ENCODE measurements around the gene TOM1L2. TPM values are rescaled to one million over a fixed set of nuclear protein-coding genes. Genes with fewer than 3 reads are reported as not detected.

Gene TOM1L2
- total RNA-seq, 4 donors from 2014 or later: 17.5 to 44.6 (median 27.1) TPM

DNA sequence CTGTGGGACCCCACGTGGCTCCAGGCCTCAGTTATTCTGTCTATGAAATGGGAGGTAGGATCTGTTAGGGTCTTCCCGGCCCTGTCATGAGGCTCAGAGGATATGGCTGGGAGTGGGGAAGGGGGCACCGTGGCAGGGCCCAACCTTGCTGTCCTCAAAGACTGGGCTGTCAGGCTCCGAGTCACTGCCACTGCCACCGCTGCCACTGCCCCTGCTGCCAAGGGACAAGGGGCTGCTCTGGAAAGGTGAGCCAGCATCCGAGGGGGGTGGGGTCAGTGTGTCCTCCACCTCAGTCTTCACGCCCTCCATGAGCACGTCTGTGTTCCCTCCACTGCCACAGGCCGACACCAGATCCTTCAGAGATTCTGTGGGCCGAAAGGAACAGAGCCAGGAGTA lies 154.7 kb downstream of the TOM1L2 start:
- TF ChIP-seq, protein P1, sequence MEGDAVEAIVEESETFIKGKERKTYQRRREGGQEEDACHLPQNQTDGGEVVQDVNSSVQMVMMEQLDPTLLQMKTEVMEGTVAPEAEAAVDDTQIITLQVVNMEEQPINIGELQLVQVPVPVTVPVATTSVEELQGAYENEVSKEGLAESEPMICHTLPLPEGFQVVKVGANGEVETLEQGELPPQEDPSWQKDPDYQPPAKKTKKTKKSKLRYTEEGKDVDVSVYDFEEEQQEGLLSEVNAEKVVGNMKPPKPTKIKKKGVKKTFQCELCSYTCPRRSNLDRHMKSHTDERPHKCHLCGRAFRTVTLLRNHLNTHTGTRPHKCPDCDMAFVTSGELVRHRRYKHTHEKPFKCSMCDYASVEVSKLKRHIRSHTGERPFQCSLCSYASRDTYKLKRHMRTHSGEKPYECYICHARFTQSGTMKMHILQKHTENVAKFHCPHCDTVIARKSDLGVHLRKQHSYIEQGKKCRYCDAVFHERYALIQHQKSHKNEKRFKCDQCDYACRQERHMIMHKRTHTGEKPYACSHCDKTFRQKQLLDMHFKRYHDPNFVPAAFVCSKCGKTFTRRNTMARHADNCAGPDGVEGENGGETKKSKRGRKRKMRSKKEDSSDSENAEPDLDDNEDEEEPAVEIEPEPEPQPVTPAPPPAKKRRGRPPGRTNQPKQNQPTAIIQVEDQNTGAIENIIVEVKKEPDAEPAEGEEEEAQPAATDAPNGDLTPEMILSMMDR (IDR thresholded peaks at IDR 0.05; ENCODE audit: low read depth): no peak

DNA sequence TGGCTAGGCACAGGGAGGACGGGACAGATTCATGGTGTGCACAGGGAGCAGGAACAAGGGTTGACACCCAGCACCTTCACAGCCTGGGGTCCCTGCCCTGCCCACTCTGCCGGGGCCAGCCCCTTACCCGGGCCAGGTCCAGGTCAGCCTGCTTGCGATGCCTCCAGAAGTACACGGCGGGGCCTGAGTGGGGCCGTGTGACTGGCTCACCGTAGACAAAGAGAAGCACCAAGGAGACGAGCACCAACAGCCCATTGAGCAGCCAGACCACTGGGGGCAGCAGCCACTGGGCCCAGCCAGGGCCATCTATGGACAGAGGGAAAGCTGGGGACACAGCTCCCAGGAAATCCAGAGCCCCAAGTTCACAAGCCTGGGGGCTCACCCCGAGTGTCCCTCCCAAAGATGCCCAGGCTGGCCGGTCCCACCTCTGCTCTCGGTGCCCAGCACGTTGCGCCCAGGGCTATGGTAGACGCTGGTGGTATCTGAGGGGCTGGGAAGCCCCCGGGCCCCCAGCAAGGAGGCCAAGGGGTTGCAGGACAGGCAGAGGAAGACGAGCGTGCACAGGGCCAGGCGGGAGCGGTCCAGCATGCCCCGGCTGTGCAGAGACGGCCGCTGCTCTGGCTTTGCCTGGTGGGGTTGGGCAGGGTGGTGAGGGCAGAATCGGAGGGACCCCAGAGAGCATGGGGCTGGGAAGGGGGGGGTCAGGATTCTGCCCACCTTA lies 155.2 kb downstream of the TOM1L2 start:
- TF ChIP-seq, protein P1 (IDR thresholded peaks at IDR 0.05; ENCODE audit: low read depth): no peak

DNA sequence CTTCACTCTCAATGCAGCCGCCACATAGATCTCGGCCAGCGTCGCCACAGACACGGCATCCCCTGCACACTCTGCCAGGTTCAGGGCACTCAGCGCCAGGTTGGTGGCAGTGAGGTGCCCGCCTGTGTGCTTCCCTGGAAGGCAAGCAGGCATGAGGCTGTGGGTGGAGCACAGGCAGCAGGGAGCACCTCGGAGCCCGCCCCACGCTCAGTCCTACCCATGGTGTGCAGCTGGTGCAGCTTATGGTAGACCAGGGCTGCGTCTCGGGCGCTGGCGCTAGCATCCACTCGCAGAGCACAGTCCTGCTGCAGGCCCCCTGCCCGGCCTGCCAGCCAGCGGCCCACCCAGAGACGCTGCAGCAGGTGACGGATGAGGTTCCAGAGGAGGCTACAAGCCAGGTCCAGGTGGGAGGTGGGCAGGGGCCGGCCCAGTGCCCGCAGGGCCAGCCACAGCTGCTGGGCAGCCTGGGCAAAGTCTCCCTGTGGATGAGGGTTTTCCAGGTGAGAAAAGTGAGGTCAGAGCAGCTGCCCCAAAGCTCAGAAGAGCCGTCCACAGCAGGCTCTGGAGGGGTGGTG lies 155.9 kb downstream of the TOM1L2 start:
- TF ChIP-seq, protein P1 (IDR thresholded peaks at IDR 0.05; ENCODE audit: low read depth): no peak

DNA sequence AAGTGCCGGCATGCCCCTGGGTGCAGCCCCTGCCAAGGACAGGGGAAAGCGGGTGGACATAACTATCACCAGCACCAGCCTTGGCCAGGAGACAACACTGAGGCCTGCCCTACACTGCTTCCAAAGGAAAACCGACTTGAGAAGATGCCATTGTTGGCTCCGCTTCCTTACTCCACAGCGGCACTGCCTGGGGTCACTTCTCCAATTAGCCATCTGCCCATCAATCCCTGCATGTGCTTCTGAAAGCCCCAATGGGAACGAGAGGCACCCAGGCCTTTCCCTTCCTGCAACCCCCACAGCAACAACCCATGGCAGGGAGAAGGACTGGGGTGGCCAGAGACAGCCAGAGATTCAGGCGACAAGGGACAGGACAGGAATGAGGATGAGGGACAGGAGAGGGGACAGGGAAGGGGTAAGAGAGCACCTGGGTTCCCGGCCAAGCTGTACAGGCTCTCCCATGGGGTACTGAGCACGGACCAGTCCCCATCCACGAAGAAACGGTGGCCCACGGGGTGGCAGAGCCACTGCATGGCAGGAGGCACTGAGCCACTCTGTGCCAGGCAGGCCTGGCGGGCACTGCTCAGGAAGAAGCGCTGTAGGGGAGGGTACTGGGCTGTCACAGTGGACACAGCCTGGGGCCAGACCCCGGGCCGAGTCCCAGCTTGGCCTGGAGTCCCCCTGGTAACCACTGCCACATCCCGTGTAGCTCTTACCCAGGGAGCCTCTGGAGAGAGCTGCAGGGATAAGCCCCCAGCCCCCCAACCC lies 156.6 kb downstream of the TOM1L2 start:
- TF ChIP-seq, protein P1 (IDR thresholded peaks at IDR 0.05; ENCODE audit: low read depth): no peak

- TF ChIP-seq, protein P1 (IDR thresholded peaks at IDR 0.05; ENCODE audit: low read depth): no peak
Observed at GRCh38 chr17:17815062-17815406, 157.2 kb downstream of the TOM1L2 start.

DNA sequence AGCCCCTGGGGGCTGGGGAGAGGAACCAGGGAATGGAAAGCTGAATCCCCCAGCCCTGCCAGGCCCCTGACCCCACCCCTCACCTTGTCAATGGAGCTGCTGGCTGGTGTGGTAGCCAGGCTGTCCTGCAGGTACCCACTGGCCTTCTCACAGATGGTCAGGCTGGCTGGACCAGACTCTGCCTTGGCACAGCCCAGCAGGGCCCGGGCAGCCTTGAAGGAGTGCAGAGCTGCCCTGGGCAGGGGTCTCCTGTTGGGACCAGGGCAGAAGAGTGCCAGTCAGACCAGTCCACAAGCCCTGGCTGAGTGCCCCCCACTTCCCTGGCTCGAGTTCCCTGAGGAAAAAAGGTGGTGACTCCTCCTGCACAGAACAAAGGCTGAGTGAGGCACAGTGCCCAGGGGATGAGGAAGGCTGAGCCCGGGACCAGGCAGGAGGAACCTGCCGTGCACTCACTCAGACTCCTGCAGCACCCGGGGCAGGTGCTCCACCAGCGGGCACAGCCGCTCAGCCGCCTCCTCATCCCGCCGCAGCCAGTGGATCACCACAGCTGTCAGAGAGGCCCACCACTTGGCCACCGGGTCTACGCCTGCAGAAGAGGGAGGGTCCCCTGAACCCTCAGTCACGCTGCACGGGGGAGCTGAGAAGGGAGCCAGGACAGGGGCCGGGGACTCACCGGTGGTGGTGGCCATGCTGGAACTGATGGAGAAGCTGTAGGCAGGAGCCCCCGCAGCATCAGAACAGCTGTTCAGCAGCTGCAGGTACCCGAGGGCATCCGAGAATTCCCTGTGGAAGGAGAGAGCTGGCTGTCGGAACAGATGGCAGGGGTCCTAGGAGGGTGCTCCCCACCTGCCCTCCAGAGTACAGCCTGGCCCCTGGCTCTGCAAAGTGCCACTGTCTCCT lies 157.8 kb downstream of the TOM1L2 start:
- TF ChIP-seq, protein P1 (IDR thresholded peaks at IDR 0.05; ENCODE audit: low read depth): no peak

All from subcutaneous adipose tissue (tissue), 4 donors.